Activated CD4-positive, alpha-beta memory T cell treated with anti-CD3 and anti-CD28 coated beads, Interleukin-2, amount 10 ng/mL, durations not matched to agents 7 days and 5 days (primary cell): ENCODE results near the gene NLRX1. TPM values are rescaled to one million over a fixed set of nuclear protein-coding genes. Genes with fewer than 3 reads are reported as not detected.
"Not testable (repeated sequence)": the region's sequence is repeated elsewhere in the genome, so short reads cannot be mapped to it uniquely, and the experiment has no call there.

Source experiments
- CTCF ChIA-PET: fragments of 350-600 bp; sonication (Branson Sonifier 250); formaldehyde crosslinking; loops from one replicate; lab custom pipeline; 2021; ENCODE audit warnings: antibody characterized with exemption, inconsistent platforms; lab: Charles Lee
- POLR2A ChIA-PET: fragments of 350-600 bp; sonication (Branson Sonifier 250); formaldehyde crosslinking; loops from one replicate; lab custom pipeline; 2021; ENCODE audit warnings: antibody characterized with exemption; lab: Charles Lee
- DNase-seq: peaks from one replicate; pipeline ENCODE4 v3.0.0-alpha.2; 2020
- H3K27ac Mint-ChIP-seq: one replicate; pipeline ENCODE4 v1.8.0; 2021; ENCODE audit warnings: mild to moderate bottlenecking, mixed read lengths
- H3K27me3 Mint-ChIP-seq: one replicate; pipeline ENCODE4 v1.8.0; 2021; ENCODE audit warnings: mixed read lengths
- H3K36me3 Mint-ChIP-seq: one replicate; pipeline ENCODE4 v1.8.0; 2021; ENCODE audit warnings: low read depth, mixed read lengths
- H3K4me1 Mint-ChIP-seq: one replicate; pipeline ENCODE4 v1.8.0; 2021; ENCODE audit warnings: mixed read lengths
- H3K4me3 Mint-ChIP-seq: one replicate; pipeline ENCODE4 v1.8.0; 2021; ENCODE audit warnings: mild to moderate bottlenecking, mixed read lengths
- H3K9me3 Mint-ChIP-seq: one replicate; pipeline ENCODE4 v1.8.0; 2021; ENCODE audit warnings: mixed read lengths
- total RNA-seq, 2 experiments: library from RNA; stranded (reverse); gene quantifications; one replicate each; pipeline ENCODE4 v1.2.3, GENCODE V29; 2021

Gene NLRX1
- total RNA-seq: 10 to 100 TPM; 19.2 to 21.9 TPM

- peak; percentile 89 for DNase-seq
- no peaks in the 10 kb centered on the region for H3K27me3 Mint-ChIP-seq
- no peaks in the 10 kb centered on the region for H3K36me3 Mint-ChIP-seq
- H3K9me3 Mint-ChIP-seq: no peaks in the 10 kb centered on the region
- H3K4me3 Mint-ChIP-seq: peak within 1 kb of the TSS; percentile 89
- H3K27ac Mint-ChIP-seq: peak within 1 kb of the TSS; percentile 89
- POLR2A ChIA-PET: interaction anchor here (0.7 to 2.4 kb wide), 30 partner anchors 9 to 171 kb away, joined by 3 to 18 read pairs (median 5); partner anchors contain the start of genes ABCG4, C2CD2L, CBL and CENATAC
- peaks cover 23% of the 10 kb centered on the region for H3K4me1 Mint-ChIP-seq
- CTCF ChIA-PET: interaction anchor here (0.6 to 2.9 kb wide), 35 partner anchors 9 to 212 kb away, joined by 3 to 38 read pairs (median 4); partner anchors contain the start of genes C2CD2L, CBL, HINFP and HYOU1
Observed at GRCh38 chr11:119168471-119169281, at the start of gene NLRX1. TSS of gene NLRX1 (plus strand) at chr11:119168725. CDS start at chr11:119171404, 2,679 bp downstream.

GRCh38 chr11:119118946-119119345 lies 49.6 kb upstream of the NLRX1 start:
- peaks cover 43% of the 10 kb centered on the region for H3K4me1 Mint-ChIP-seq

GRCh38 chr11:119120639-119121007 lies 47.9 kb upstream of the NLRX1 start:
- Mint-ChIP-seq H3K27ac (peak overlapping the region; percentile 76), H3K27me3 (no peaks in the 10 kb centered on the region), H3K9me3 (no peaks in the 10 kb centered on the region), H3K4me3 (peak overlapping the region; percentile 93), H3K4me1 (peaks cover 34% of the 10 kb centered on the region), H3K36me3 (peaks cover 32% of the 10 kb centered on the region)
- ChIA-PET POLR2A (interaction anchor here (1.1 to 10.6 kb wide), 9 partner anchors 11 to 218 kb away, joined by 3 to 108 read pairs (median 9); partner anchors contain the start of genes C2CD2L, DPAGT1, HYOU1 and NLRX1), CTCF (interaction anchor here (1.4 to 1.5 kb wide), 3 partner anchors 14 to 76 kb away, joined by 5 to 7 read pairs (median 5); partner anchors contain the start of gene C2CD2L)
- no peak for DNase-seq

More at GRCh38 chr11:119118946-119119345, 49.6 kb upstream of the NLRX1 start:
- DNase-seq: no peak
- ChIA-PET POLR2A (interaction anchor here (1.5 to 10.6 kb wide), 4 partner anchors 9 to 51 kb away, joined by 3 to 108 read pairs (median 46); partner anchors contain the start of genes C2CD2L, DPAGT1 and VPS11), CTCF (interaction anchor here (0.7 to 2.1 kb wide), 3 partner anchors 10 to 78 kb away, joined by 3 to 5 read pairs (median 5); partner anchors contain the start of gene DPAGT1)
- H3K4me3 Mint-ChIP-seq: no peak overlapping the region
- H3K36me3 Mint-ChIP-seq: peaks cover 38% of the 10 kb centered on the region
- no peak overlapping the region for H3K27ac Mint-ChIP-seq
- H3K27me3 Mint-ChIP-seq: no peaks in the 10 kb centered on the region
- H3K9me3 Mint-ChIP-seq: no peaks in the 10 kb centered on the region

GRCh38 chr11:119121008-119121810 lies 47.3 kb upstream of the NLRX1 start, which contains the start of gene HINFP:
TSS of gene HINFP (plus strand) at chr11:119121580. CDS start at chr11:119126945, 5,365 bp downstream.
- Mint-ChIP-seq H3K36me3 (peaks cover 27% of the 10 kb centered on the region), H3K4me1 (peaks cover 29% of the 10 kb centered on the region), H3K9me3 (no peaks in the 10 kb centered on the region), H3K27ac (peak within 1 kb of the TSS; percentile 76), H3K27me3 (no peaks in the 10 kb centered on the region), H3K4me3 (peak within 1 kb of the TSS; percentile 93)
- ChIA-PET POLR2A (interaction anchor here (0.6 to 10.6 kb wide), 12 partner anchors 12 to 200 kb away, joined by 3 to 108 read pairs (median 5); partner anchors contain the start of genes C2CD2L, DPAGT1, HMBS and HYOU1), CTCF (interaction anchor here (1.0 to 1.5 kb wide), 7 partner anchors 14 to 202 kb away, joined by 3 to 7 read pairs (median 5); partner anchors contain the start of genes C2CD2L, CBL and NLRX1)
- DNase-seq: peak; percentile 100

GRCh38 chr11:119121811-119122124 lies 46.8 kb upstream of the NLRX1 start:
- no peaks in the 10 kb centered on the region for H3K9me3 Mint-ChIP-seq
- no peak for DNase-seq
- H3K4me1 Mint-ChIP-seq: peaks cover 32% of the 10 kb centered on the region
- H3K27ac Mint-ChIP-seq: peak overlapping the region; percentile 76
- peaks cover 29% of the 10 kb centered on the region for H3K36me3 Mint-ChIP-seq
- ChIA-PET CTCF (interaction anchor here (1.0 to 1.5 kb wide), 8 partner anchors 15 to 1563 kb away, joined by 3 to 7 read pairs (median 5); partner anchors contain the start of genes C2CD2L, CBL and NLRX1), POLR2A (interaction anchor here (0.9 to 10.6 kb wide), 12 partner anchors 12 to 200 kb away, joined by 3 to 108 read pairs (median 8); partner anchors contain the start of genes C2CD2L, DPAGT1, HMBS and HYOU1)
- H3K27me3 Mint-ChIP-seq: no peaks in the 10 kb centered on the region
- H3K4me3 Mint-ChIP-seq: peak overlapping the region; percentile 93

- ChIA-PET POLR2A (interaction anchor here (1.2 kb wide), 1 partner anchor 24 kb away, joined by 5 read pairs; the partner anchor contains the start of gene DPAGT1), CTCF (no interaction called here)
- Mint-ChIP-seq H3K4me3 (no peak overlapping the region), H3K36me3 (peaks cover 28% of the 10 kb centered on the region), H3K9me3 (no peaks in the 10 kb centered on the region), H3K4me1 (peaks cover 30% of the 10 kb centered on the region), H3K27ac (no peak overlapping the region), H3K27me3 (no peaks in the 10 kb centered on the region)
- DNase-seq: no peak
Observed at GRCh38 chr11:119125821-119126220, 42.7 kb upstream of the NLRX1 start.

- no peak overlapping the region for H3K27ac Mint-ChIP-seq
- DNase-seq: no peak
- CTCF ChIA-PET: interaction anchor here (1.3 kb wide), 1 partner anchor 27 kb away, joined by 4 read pairs; no protein-coding TSS in a partner anchor
- no peak overlapping the region for H3K4me3 Mint-ChIP-seq
- H3K9me3 Mint-ChIP-seq: no peaks in the 10 kb centered on the region
- peaks cover 38% of the 10 kb centered on the region for H3K36me3 Mint-ChIP-seq
- peaks cover 26% of the 10 kb centered on the region for H3K4me1 Mint-ChIP-seq
- H3K27me3 Mint-ChIP-seq: no peaks in the 10 kb centered on the region
- POLR2A ChIA-PET: interaction anchor here (1.0 to 1.2 kb wide), 2 partner anchors 20 to 25 kb away, joined by 3 to 5 read pairs; partner anchors contain the start of gene DPAGT1
Observed at GRCh38 chr11:119126675-119127268, 41.8 kb upstream of the NLRX1 start.

- H3K4me3 Mint-ChIP-seq: no peak overlapping the region
- ChIA-PET CTCF (no interaction called here), POLR2A (no interaction called here)
- peaks cover 43% of the 10 kb centered on the region for H3K36me3 Mint-ChIP-seq
- H3K9me3 Mint-ChIP-seq: no peaks in the 10 kb centered on the region
- DNase-seq: no peak
- peaks cover 10% of the 10 kb centered on the region for H3K4me1 Mint-ChIP-seq
- no peaks in the 10 kb centered on the region for H3K27me3 Mint-ChIP-seq
- H3K27ac Mint-ChIP-seq: no peak overlapping the region
Observed at GRCh38 chr11:119130662-119131061, 37.9 kb upstream of the NLRX1 start.

- ChIA-PET CTCF (interaction anchor here (0.8 to 1.5 kb wide), 5 partner anchors 14 to 62 kb away, joined by 3 to 5 read pairs (median 3); partner anchors contain the start of genes ABCG4 and C2CD2L), POLR2A (no interaction called here)
- Mint-ChIP-seq H3K36me3 (peaks cover 36% of the 10 kb centered on the region), H3K27me3 (peaks cover 11% of the 10 kb centered on the region), H3K4me1 (no peaks in the 10 kb centered on the region), H3K27ac (no peak overlapping the region), H3K9me3 (no peaks in the 10 kb centered on the region), H3K4me3 (no peak overlapping the region)
- DNase-seq: no peak
Observed at GRCh38 chr11:119134389-119134978, 34.0 kb upstream of the NLRX1 start.

GRCh38 chr11:119139276-119139675 lies 29.2 kb upstream of the NLRX1 start:
- H3K9me3 Mint-ChIP-seq, POLR2A ChIA-PET, H3K4me1 Mint-ChIP-seq, H3K36me3 Mint-ChIP-seq, H3K27ac Mint-ChIP-seq, H3K4me3 Mint-ChIP-seq, CTCF ChIA-PET, DNase-seq: not testable (repeated sequence)
- H3K27me3 Mint-ChIP-seq: peaks cover 24% of the 10 kb centered on the region

GRCh38 chr11:119144825-119145486 lies 23.6 kb upstream of the NLRX1 start:
- H3K9me3 Mint-ChIP-seq: no peaks in the 10 kb centered on the region
- no peak overlapping the region for H3K4me3 Mint-ChIP-seq
- no peak overlapping the region for H3K27ac Mint-ChIP-seq
- peaks cover 49% of the 10 kb centered on the region for H3K27me3 Mint-ChIP-seq
- H3K4me1 Mint-ChIP-seq: peaks cover 2% of the 10 kb centered on the region
- H3K36me3 Mint-ChIP-seq: no peaks in the 10 kb centered on the region
- CTCF ChIA-PET: interaction anchor here (1.0 to 1.3 kb wide), 2 partner anchors 15 to 23 kb away, joined by 3 to 6 read pairs; partner anchors contain the start of gene HINFP
- DNase-seq: peak; percentile 37
- POLR2A ChIA-PET: interaction anchor here (1.4 kb wide), 1 partner anchor 50 kb away, joined by 7 read pairs; a partner anchor contains a TSS
